ENCODE results near the gene TENM4. TPM values are rescaled to one million over a fixed set of nuclear protein-coding genes. Genes with fewer than 3 reads are reported as not detected.

TENM4 gene
- total and polyA plus RNA-seq, 2 of the 8 experiments (the other 6 are each of a cell fraction or from before 2014, with no cell fraction given), result 3.5 to 7.2 TPM

- TF ChIP-seq RAD21 (IDR thresholded peaks at IDR 0.05 in 1 of 2, conservative IDR thresholded peaks at IDR 0.05 in 1 of 2; ENCODE audit: low read depth in 2 of 2, low read length in 2 of 2) (no peak), CHD7 (IDR thresholded peaks at IDR 0.05; ENCODE audit: insufficient replicate concordance, low read length) (no peak), RBBP5 (IDR thresholded peaks at IDR 0.05; ENCODE audit: borderline replicate concordance, low read depth, low read length) (no peak), CHD2 (IDR thresholded peaks at IDR 0.05; ENCODE audit: low read length) (no peak), GABPA (IDR thresholded peaks at IDR 0.05; ENCODE audit: borderline replicate concordance, insufficient read depth, low read length) (no peak), NANOG (IDR thresholded peaks at IDR 0.05; ENCODE audit: insufficient read depth, low read depth, low read length, poor library complexity, severe bottlenecking) (no peak)
Measured at GRCh38 chr11:78815831-78816230, 625.0 kb downstream of the TENM4 start (continued).
